MCF 10A (cell line): ENCODE results near the gene ADAD2. TPM values are rescaled to one million over a fixed set of nuclear protein-coding genes. Genes with fewer than 3 reads are reported as not detected.

Source experiments
- BruUV-seq: library from RNA; stranded (reverse); fragments of 400-500 nt; replicated peaks from 2 replicates; lab custom pipeline; 2021; lab: Mats Ljungman, UMichigan
- CTCF ChIA-PET: fragments of 300-600 bp; sonication (Branson Sonifier 250); formaldehyde crosslinking; extraction: SDS; loops from one replicate; lab custom pipeline; 2021; ENCODE audit warnings: antibody characterized with exemption, inconsistent platforms; lab: Yijun Ruan, JAX
- POLR2A ChIA-PET: fragments of 300-600, 350-650 bp; sonication (Branson Sonifier 250); formaldehyde crosslinking; extraction: SDS; loops from one replicate; lab custom pipeline; 2020; ENCODE audit warnings: antibody characterized with exemption, inconsistent platforms; lab: Yijun Ruan, JAX
- DNase-seq: peaks from one replicate; pipeline ENCODE4 v3.0.0-alpha.2; 2018; ENCODE audit not compliant: unreplicated experiment
- H3K27ac Mint-ChIP-seq: one replicate; pipeline ENCODE4 v1.8.0; 2022; ENCODE audit warnings: mild to moderate bottlenecking, low read depth, mixed read lengths; ENCODE audit not compliant: unreplicated experiment
- H3K27me3 Mint-ChIP-seq: one replicate; pipeline ENCODE4 v1.8.0; 2022; ENCODE audit warnings: mixed read lengths; ENCODE audit not compliant: insufficient read depth, unreplicated experiment
- H3K36me3 Mint-ChIP-seq: one replicate; pipeline ENCODE4 v1.8.0; 2022; ENCODE audit warnings: mild to moderate bottlenecking, moderate library complexity, mixed read lengths; ENCODE audit not compliant: insufficient read depth, unreplicated experiment
- H3K4me1 Mint-ChIP-seq: one replicate; pipeline ENCODE4 v1.8.0; 2022; ENCODE audit warnings: mixed read lengths; ENCODE audit not compliant: insufficient read depth, unreplicated experiment
- H3K4me3 Mint-ChIP-seq: one replicate; pipeline ENCODE4 v1.8.0; 2022; ENCODE audit warnings: mild to moderate bottlenecking, moderate library complexity, mixed read lengths; ENCODE audit not compliant: unreplicated experiment
- H3K9me3 Mint-ChIP-seq: one replicate; pipeline ENCODE4 v1.8.0; 2022; ENCODE audit warnings: mixed read lengths; ENCODE audit not compliant: unreplicated experiment
- CTCF ChIP-seq: fragments of 200-600 bp; IDR thresholded peaks from one replicate; pipeline ENCODE4 v1.8.0; 2022; ENCODE audit warnings: antibody characterized with exemption, mild to moderate bottlenecking; ENCODE audit not compliant: unreplicated experiment
- intact Hi-C: fragments of 100-400 bp; cut with micrococcal nuclease; formaldehyde crosslinking; loops from 2 replicates; pipeline ENCODE4 v1.14.1; 2022
- total RNA-seq: library from RNA; stranded (reverse); gene quantifications from 2 replicates; pipeline ENCODE4 v1.2.3, GENCODE V29; 2022

ADAD2 gene
- total RNA-seq, 1 experiment from 2014 or later: not detected

GRCh38 chr16:84232969-84233368, 42.0 kb downstream of the ADAD2 start:
- intact Hi-C loops: no loop called here
- H3K4me3 Mint-ChIP-seq: no peak overlapping the region
- no peaks in the 10 kb centered on the region for H3K9me3 Mint-ChIP-seq
- ChIA-PET CTCF (interaction anchor here (0.6 kb wide), 2 partner anchors 25 to 145 kb away, joined by 3 to 5 read pairs; no protein-coding TSS in a partner anchor), POLR2A (no interaction called here)
- no peaks in the 10 kb centered on the region for H3K4me1 Mint-ChIP-seq
- no peak for TF ChIP-seq CTCF
- no peaks in the 10 kb centered on the region for H3K36me3 Mint-ChIP-seq
- H3K27me3 Mint-ChIP-seq: peaks cover 61% of the 10 kb centered on the region
- H3K27ac Mint-ChIP-seq: no peak overlapping the region
- no TSS peak for BruUV-seq
- DNase-seq: no peak

GRCh38 chr16:84233748-84234147, 42.8 kb downstream of the ADAD2 start:
- no peak for TF ChIP-seq CTCF
- POLR2A ChIA-PET: no interaction called here
- no peak overlapping the region for H3K4me3 Mint-ChIP-seq
- BruUV-seq: no TSS peak
- DNase-seq: no peak
- no peak overlapping the region for H3K27ac Mint-ChIP-seq
- intact Hi-C loops: no loop called here
- peaks cover 63% of the 10 kb centered on the region for H3K27me3 Mint-ChIP-seq
- no peaks in the 10 kb centered on the region for H3K4me1 Mint-ChIP-seq
- H3K36me3 Mint-ChIP-seq: no peaks in the 10 kb centered on the region
- CTCF ChIA-PET: interaction anchor here (0.5 to 1.0 kb wide), 3 partner anchors 24 to 77 kb away, joined by 3 to 5 read pairs (median 3); no protein-coding TSS in a partner anchor
- H3K9me3 Mint-ChIP-seq: no peaks in the 10 kb centered on the region

GRCh38 chr16:84234321-84235241, 43.6 kb downstream of the ADAD2 start:
- BruUV-seq: no TSS peak
- H3K9me3 Mint-ChIP-seq: no peaks in the 10 kb centered on the region
- H3K4me3 Mint-ChIP-seq: no peak overlapping the region
- H3K4me1 Mint-ChIP-seq: no peaks in the 10 kb centered on the region
- no peak for TF ChIP-seq CTCF
- ChIA-PET POLR2A (no interaction called here), CTCF (interaction anchor here (0.6 to 1.0 kb wide), 2 partner anchors 43 to 738 kb away, joined by 3 read pairs; no protein-coding TSS in a partner anchor)
- intact Hi-C loops: no loop called here
- DNase-seq: no peak
- peaks cover 71% of the 10 kb centered on the region for H3K27me3 Mint-ChIP-seq
- no peak overlapping the region for H3K27ac Mint-ChIP-seq
- no peaks in the 10 kb centered on the region for H3K36me3 Mint-ChIP-seq

- CTCF ChIA-PET: interaction anchor here (0.6 to 1.7 kb wide), 3 partner anchors 9 to 193 kb away, joined by 3 to 5 read pairs (median 4); no protein-coding TSS in a partner anchor
- H3K27ac Mint-ChIP-seq: no peak overlapping the region
- POLR2A ChIA-PET: no interaction called here
- DNase-seq: no peak
- peaks cover 80% of the 10 kb centered on the region for H3K27me3 Mint-ChIP-seq
- BruUV-seq: no TSS peak
- H3K4me3 Mint-ChIP-seq: no peak overlapping the region
- no peaks in the 10 kb centered on the region for H3K9me3 Mint-ChIP-seq
- TF ChIP-seq CTCF: no peak
- no peaks in the 10 kb centered on the region for H3K36me3 Mint-ChIP-seq
- H3K4me1 Mint-ChIP-seq: no peaks in the 10 kb centered on the region
- intact Hi-C loops: no loop called here
These were observed 45.7 kb downstream of the ADAD2 start for GRCh38 chr16:84236671-84237070.
